AG10803 (cell line): ENCODE data around the gene ITLN1.

Source experiments
- DNase-seq: peaks from one replicate; pipeline ENCODE4 v3.0.0; 2010; ENCODE audit warnings: low read depth
- H3K4me3 ChIP-seq: 2 replicates; pipeline ENCODE4 v1.5.1; 2011; ENCODE audit warnings: mild to moderate bottlenecking, low read length, control low read depth
- CTCF ChIP-seq: conservative IDR thresholded peaks from 2 replicates; pipeline ENCODE4 v1.5.1; 2011; ENCODE audit warnings: mild to moderate bottlenecking, low read length, control low read depth, inconsistent platforms

The ITLN1 gene

GRCh38 chr1:160853754-160854153, 31.2 kb downstream of the ITLN1 start:
- no peak overlapping the region for H3K4me3 ChIP-seq
- no peak for TF ChIP-seq CTCF

DNA sequence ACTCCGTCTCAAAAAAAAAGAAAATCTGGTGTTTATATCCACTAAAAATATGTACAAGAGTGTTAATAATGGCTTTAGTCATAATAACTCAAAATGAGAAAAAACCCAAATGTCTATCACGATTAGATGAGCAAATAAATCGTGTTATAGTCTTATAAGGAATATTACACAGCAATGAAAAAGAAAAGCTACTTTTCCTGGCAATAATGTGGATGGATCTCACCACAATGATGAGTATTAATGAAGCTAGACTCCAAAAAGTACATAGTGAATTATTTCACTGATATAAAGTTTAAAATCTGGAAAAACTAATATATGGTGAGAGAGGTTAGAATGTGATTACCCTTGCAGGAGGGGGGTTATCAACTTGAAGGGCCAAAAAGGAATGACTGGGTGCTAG, 32.0 kb downstream of the ITLN1 start:
- DNase-seq, result no peak
- H3K4me3 ChIP-seq, result no peak overlapping the region
- TF ChIP-seq CTCF, result no peak

More at GRCh38 chr1:160853754-160854153, 31.2 kb downstream of the ITLN1 start:
- no peak for DNase-seq

GRCh38 chr1:160850993-160851392, 34.0 kb downstream of the ITLN1 start:
- H3K4me3 ChIP-seq, result no peak overlapping the region
- DNase-seq, result no peak
- no peak for TF ChIP-seq CTCF

DNA sequence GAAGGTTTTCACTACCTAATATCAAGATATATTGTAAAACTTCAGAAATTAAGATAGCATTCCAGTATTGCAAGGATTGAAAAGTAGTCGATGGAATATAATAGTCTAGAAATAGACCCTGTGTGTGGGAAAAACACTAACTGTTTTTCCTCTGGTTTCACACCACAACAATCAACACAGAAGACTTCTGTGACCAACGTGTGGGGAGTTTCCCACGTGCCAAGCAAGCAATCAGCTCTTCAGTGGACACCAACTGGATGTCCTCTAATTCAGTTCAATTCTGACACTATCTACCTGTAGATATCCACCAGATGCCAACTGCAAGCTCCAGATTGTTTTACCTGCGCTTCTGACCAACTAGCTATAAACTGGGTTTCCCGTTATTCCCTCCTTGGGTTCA, 34.4 kb downstream of the ITLN1 start:
- no peak for DNase-seq
- no peak overlapping the region for H3K4me3 ChIP-seq
- no peak for TF ChIP-seq CTCF

DNA sequence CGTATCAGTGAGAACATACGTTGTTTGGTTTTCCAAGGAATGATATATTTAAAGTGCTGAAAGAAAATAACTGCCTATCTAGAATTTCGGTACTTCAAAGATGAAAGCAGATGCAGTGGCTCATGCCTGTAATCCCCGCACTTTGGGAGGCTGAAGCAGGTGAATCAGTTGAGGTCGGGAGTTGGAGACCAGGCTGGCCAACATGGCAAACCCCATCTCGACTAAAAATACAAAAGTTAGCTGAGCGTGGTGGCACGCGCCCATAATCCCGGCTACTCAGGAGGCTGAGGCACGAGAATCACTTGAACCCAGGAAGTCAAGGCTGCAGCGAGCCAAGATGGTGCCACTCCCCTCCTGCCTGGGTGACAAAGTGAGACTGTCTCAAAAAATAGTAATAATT, 38.7 kb downstream of the ITLN1 start:
- no peak for DNase-seq
- TF ChIP-seq CTCF, result no peak
- H3K4me3 ChIP-seq, result no peak overlapping the region

DNA sequence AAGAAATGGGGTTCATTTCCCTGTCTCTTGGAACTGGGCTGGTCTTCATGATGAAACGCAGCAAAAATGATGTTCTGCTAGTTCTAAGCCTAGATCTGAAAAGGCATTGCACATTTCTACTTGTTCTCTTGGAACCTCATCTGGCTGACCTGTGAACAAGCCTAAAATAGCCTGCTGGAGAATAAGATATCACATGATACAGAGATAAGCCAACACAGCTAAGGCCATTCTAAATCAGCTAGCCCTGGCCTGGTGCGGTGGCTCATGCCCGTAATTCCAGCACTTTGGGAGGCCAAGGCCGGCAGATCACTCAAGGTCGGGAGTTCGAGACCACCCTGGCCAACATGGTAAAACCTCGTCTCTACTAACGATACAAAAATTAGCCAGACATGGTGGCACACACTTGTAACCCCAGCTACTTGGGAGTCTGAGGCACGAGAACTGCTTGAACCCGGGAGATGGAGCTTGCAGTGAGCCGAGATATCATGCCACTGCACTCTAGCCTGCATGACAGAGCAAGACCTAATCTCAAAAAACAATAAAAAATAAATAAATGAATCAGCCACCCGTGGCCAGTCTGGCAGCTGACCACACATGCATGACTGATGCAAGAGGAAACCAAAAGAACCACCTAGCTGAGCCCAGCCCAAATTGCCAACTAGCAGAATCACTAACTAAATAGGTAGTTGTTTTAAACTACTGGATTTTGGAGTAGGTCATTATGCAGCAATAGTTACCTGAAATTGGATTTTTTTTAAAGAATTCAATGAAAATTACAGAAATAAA, 40.3 kb downstream of the ITLN1 start:
- no peak for DNase-seq
- H3K4me3 ChIP-seq, result no peak overlapping the region
- no peak for TF ChIP-seq CTCF

GRCh38 chr1:160841079-160841478, 43.9 kb downstream of the ITLN1 start:
- no peak for DNase-seq
- no peak for TF ChIP-seq CTCF
- H3K4me3 ChIP-seq, result no peak overlapping the region
